ENCODE data around the gene SKP1. TPM values are rescaled to one million over a fixed set of nuclear protein-coding genes. Genes with fewer than 3 reads are reported as not detected.

The SKP1 gene
- total RNA-seq, 2 donors from 2014 or later = 287 to 360 TPM

DNA sequence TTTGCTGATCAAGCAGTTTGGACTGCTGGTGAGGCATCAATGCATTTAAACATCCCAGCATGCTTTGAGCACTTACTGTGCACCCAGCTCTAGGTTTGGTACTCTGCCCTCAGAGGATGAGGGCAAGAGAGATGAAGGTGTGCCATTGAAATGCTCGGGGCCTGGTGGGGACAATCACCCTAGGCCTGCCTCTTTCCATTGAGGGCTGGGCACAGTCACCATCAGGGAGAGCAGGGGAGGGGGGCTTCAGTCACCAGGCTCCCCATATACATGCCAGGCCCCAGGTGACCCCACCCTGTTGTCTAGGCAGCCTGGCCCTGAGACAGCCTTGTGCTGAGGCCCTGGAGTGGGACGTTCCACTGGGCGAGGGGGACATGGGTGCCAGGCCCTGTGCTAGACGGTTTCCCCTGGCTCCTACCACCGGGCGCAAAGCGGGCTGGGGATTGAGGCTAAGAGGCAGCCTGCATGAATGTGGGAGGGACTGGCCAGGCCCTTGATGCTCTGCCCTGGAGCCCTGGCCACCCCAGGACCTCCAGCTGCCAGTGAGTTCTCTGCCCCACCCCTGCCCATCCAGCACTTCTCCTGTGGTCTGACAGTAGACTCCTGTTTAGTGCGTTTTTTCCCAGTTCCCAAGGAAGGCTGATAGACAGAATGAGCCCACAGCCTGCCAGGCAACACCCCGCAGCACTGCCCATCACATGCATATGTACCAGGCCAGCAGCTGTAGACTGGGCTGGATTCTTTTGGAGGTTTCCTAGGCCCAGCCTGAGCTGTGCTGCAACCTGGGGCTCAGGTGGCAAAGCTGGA is 43.4 kb downstream of the SKP1 start:
- TF ChIP-seq, protein P1, sequence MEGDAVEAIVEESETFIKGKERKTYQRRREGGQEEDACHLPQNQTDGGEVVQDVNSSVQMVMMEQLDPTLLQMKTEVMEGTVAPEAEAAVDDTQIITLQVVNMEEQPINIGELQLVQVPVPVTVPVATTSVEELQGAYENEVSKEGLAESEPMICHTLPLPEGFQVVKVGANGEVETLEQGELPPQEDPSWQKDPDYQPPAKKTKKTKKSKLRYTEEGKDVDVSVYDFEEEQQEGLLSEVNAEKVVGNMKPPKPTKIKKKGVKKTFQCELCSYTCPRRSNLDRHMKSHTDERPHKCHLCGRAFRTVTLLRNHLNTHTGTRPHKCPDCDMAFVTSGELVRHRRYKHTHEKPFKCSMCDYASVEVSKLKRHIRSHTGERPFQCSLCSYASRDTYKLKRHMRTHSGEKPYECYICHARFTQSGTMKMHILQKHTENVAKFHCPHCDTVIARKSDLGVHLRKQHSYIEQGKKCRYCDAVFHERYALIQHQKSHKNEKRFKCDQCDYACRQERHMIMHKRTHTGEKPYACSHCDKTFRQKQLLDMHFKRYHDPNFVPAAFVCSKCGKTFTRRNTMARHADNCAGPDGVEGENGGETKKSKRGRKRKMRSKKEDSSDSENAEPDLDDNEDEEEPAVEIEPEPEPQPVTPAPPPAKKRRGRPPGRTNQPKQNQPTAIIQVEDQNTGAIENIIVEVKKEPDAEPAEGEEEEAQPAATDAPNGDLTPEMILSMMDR (IDR thresholded peaks at IDR 0.05) = no peak
- Histone ChIP-seq H3K9me3 (no peaks in the 10 kb centered on the region), H3K4me1 (no peaks in the 10 kb centered on the region), H3K27me3 (no peaks in the 10 kb centered on the region), H3K27ac (no peak overlapping the region), H3K36me3 (peaks cover 17% of the 10 kb centered on the region), H3K4me3 (no peak overlapping the region)
- DNase-seq (ENCODE audit: low spot score) = no peak

DNA sequence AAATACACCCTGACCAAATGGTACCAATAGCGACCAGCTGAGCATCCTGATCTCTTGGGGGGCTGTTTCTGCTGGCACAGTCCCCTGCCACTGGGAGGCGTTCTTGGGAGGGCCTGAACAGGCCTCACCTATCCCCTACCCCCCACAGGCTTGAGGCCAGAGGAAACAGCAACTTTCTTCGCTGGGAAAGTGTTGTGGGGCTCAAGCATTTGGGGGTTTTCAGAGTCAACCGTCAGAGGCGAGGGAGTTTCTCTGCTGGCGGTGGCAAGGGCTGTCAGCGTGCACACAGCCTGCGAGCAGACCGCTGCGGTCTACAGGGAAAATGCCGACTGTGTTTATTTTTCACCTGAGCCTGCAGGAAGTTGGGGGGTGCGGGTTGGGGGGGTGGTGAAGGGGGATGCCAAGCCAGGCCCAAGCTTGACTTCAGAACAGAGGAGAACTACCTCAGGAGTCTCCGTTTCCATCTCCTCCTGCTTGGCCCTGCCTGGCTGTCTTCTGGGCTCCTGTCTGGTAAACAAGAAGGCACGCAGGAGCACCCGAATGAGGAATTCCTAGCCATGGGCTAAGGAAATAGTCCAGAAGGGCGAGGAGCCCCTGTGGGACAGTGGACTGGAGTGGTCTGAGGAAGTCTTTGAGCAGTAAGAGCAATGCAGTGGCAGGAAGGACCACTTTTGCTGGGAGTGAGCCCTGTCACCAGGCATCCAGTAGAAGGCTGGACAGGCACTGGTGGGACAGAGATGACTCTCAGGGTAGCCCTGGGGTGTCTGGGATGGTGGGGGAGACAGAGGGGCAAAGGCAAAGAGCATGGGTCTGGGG is 44.2 kb downstream of the SKP1 start:
- no peak overlapping the region for H3K27ac ChIP-seq
- no peak for DNase-seq (ENCODE audit: low spot score)
- TF ChIP-seq, protein P1 (IDR thresholded peaks at IDR 0.05) = no peak
- H3K4me1 ChIP-seq = peaks cover 0 to 6% of the 10 kb centered on the region in 2 donors
- H3K36me3 ChIP-seq = peaks cover 17% of the 10 kb centered on the region
- no peaks in the 10 kb centered on the region for H3K27me3 ChIP-seq
- no peaks in the 10 kb centered on the region for H3K9me3 ChIP-seq
- no peak overlapping the region for H3K4me3 ChIP-seq

DNA sequence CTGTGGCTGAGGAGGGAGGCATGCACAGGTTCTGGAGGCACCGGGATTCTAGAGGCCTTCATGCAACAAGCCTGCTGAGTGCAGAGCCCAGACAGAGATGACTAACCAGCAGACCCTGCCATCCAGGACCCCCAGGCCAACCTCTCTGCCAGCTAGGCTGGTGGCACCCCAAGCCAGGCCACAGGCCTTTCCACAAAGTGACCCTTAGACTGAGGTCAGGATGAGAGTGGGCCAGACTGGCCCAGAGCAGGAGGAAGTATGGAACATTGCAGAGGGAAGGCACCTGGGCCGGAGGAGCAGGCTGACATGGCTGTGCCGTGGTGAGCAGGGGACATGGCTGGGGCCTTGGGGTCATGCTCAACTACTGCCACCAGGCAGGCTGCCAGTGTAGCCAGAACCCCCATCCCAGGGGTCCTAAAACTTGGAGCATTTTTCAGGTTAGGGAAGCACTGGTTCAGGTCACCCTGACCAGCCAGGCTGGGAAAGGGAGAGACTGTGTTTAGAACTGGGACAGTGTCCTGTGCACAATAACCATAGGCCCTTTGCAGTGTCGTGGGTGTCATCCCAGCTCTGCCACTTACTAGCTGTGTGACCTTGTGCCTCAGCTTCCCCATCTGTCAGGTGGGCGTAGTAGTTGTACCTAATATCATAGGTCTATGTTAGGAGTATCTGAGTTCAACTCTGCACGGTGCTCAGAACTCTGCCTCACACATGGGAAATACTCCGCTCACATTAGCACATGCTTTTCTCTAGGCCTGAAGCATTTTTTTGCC is 45.0 kb downstream of the SKP1 start:
- Histone ChIP-seq H3K9me3 (no peaks in the 10 kb centered on the region), H3K27ac (no peak overlapping the region), H3K36me3 (peaks cover 15% of the 10 kb centered on the region), H3K4me1 (peaks cover 0 to 14% of the 10 kb centered on the region in 2 donors), H3K4me3 (no peak overlapping the region), H3K27me3 (no peaks in the 10 kb centered on the region)
- TF ChIP-seq, protein P1 (IDR thresholded peaks at IDR 0.05) = no peak
- DNase-seq (ENCODE audit: low spot score) = no peak

DNA sequence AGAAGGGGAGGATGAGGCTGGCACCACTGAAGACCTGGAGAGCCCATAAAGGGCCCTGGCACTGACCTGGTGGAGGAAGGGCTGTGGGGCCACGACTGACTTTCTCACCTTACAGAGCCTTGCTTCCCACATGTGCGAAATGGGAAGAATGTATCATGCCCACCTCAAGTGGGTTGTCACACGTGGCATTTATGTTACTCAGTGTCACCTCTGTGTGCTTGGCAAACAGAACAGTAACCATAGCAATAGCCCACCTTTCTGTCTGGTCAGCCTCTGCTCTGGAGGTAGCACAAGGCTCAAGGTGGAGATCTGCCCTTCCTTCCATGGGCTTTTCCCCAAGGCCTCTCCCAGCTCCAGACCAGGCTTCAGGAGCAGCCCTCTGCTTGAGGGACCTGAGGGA is 45.6 kb downstream of the SKP1 start:
- no peaks in the 10 kb centered on the region for H3K27me3 ChIP-seq
- H3K4me1 ChIP-seq = peaks cover 0 to 19% of the 10 kb centered on the region in 2 donors
- TF ChIP-seq, protein P1 (IDR thresholded peaks at IDR 0.05) = no peak
- H3K27ac ChIP-seq = no peak overlapping the region
- peaks cover 9% of the 10 kb centered on the region for H3K36me3 ChIP-seq
- no peaks in the 10 kb centered on the region for H3K9me3 ChIP-seq
- no peak for DNase-seq (ENCODE audit: low spot score)
- no peak overlapping the region for H3K4me3 ChIP-seq

DNA sequence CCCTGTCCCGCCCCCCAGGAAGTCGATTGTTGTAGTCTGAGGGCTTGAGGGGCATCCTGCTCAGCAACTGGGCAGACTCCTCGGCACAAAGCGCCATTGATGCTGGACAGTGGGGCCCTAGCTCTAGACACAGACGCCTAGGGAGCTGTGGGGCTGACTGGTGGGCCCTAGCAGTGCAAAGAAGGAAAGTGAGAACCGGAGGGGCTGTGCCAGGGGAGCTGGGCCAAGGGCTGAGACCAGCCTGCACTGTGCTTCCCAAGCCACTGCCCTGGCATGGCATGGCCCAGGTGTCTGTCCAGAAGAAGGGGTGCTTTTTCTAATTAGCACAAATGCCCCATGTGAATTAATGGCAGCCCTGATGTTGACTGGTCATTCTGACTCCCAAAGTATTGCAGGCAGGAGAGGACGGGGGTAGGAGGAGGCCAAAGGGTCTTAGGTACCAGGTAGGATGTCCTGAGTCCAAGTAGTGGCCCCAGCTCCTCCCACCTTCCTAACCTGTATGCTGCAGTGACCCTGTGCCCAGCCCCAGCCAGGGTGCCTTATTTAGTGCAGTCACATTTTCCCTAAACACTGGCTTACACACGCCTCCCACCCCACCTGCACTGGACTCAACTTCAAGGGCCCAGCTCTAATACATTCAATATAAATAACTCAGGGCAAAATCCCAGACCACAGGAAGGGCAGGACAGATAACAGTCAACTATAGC is 46.4 kb downstream of the SKP1 start:
- H3K4me3 ChIP-seq = no peak overlapping the region
- DNase-seq (ENCODE audit: low spot score) = no peak
- no peaks in the 10 kb centered on the region for H3K9me3 ChIP-seq
- no peak overlapping the region for H3K27ac ChIP-seq
- TF ChIP-seq, protein P1 (IDR thresholded peaks at IDR 0.05) = no peak
- peaks cover 0 to 27% of the 10 kb centered on the region in 2 donors for H3K4me1 ChIP-seq
- no peaks in the 10 kb centered on the region for H3K27me3 ChIP-seq
- peaks cover 8% of the 10 kb centered on the region for H3K36me3 ChIP-seq
